GM23248 (cell line): ENCODE measurements around the gene SUSD2. TPM values are rescaled to one million over a fixed set of nuclear protein-coding genes. Genes with fewer than 3 reads are reported as not detected.

Experiments
- DNase-seq: peaks from one replicate; pipeline ENCODE4 v3.0.0-alpha.2; 2015
- H2AFZ ChIP-seq: fragments of 200-600 bp; sonication (generic); 2 replicates; pipeline ENCODE4 v1.6.1; 2016; ENCODE audit warnings: antibody characterized with exemption
- H3F3A ChIP-seq: fragments of 200-600 bp; sonication (generic); 2 replicates; pipeline ENCODE4 v1.6.1; 2016; ENCODE audit warnings: mild to moderate bottlenecking, antibody characterized with exemption, mixed run types; ENCODE audit not compliant: insufficient read depth
- H3K27ac ChIP-seq: fragments of 200-600 bp; sonication (generic); 2 replicates; pipeline ENCODE4 v1.5.1; 2016; ENCODE audit warnings: mild to moderate bottlenecking
- H3K27me3 ChIP-seq: fragments of 200-600 bp; sonication (generic); replicated peaks from 2 replicates; pipeline ENCODE4 v1.6.1; 2016; ENCODE audit warnings: mild to moderate bottlenecking; ENCODE audit not compliant: insufficient read depth
- H3K36me3 ChIP-seq: fragments of 200-600 bp; sonication (generic); 2 replicates; pipeline ENCODE4 v1.6.1; 2016; ENCODE audit warnings: low read depth, mild to moderate bottlenecking
- H3K4me1 ChIP-seq: fragments of 200-600 bp; sonication (generic); 2 replicates; pipeline ENCODE4 v1.6.1; 2016; ENCODE audit warnings: mild to moderate bottlenecking; ENCODE audit not compliant: insufficient read depth
- H3K4me2 ChIP-seq: fragments of 200-600 bp; sonication (generic); one replicate; pipeline ENCODE4 v1.6.1; 2016; ENCODE audit warnings: mild to moderate bottlenecking; ENCODE audit not compliant: unreplicated experiment
- H3K4me3 ChIP-seq: fragments of 200-600 bp; sonication (generic); 2 replicates; pipeline ENCODE4 v1.5.1; 2016; ENCODE audit warnings: mild to moderate bottlenecking
- H3K79me2 ChIP-seq: fragments of 200-600 bp; sonication (generic); 2 replicates; pipeline ENCODE4 v1.6.1; 2016; ENCODE audit warnings: mild to moderate bottlenecking; ENCODE audit not compliant: insufficient read depth
- H3K9ac ChIP-seq: fragments of 200-600 bp; sonication (generic); 2 replicates; pipeline ENCODE4 v1.6.1; 2016; ENCODE audit warnings: mild to moderate bottlenecking
- H3K9me2 ChIP-seq: fragments of 200-600 bp; sonication (generic); 2 replicates; pipeline ENCODE4 v1.6.1; 2016; ENCODE audit warnings: mixed run types, mild to moderate bottlenecking, moderate library complexity; ENCODE audit not compliant: insufficient read depth
- H3K9me3 ChIP-seq: fragments of 200-600 bp; sonication (generic); one replicate; pipeline ENCODE4 v1.6.1; 2017; ENCODE audit warnings: low read depth
- H4K20me1 ChIP-seq: fragments of 200-600 bp; sonication (generic); 2 replicates; pipeline ENCODE4 v1.6.0; 2016; ENCODE audit not compliant: insufficient read depth
- EZH2 ChIP-seq: fragments of 200-600 bp; sonication (generic); IDR thresholded peaks from 2 replicates; pipeline ENCODE4 v1.6.1; 2018; ENCODE audit warnings: antibody characterized with exemption, mild to moderate bottlenecking; ENCODE audit not compliant: insufficient read depth, poor library complexity, severe bottlenecking
- EZH2phosphoT487 ChIP-seq: fragments of 200-600 bp; sonication (generic); IDR thresholded peaks from 2 replicates; pipeline ENCODE4 v1.6.1; 2018; ENCODE audit warnings: antibody characterized with exemption, moderate library complexity, mild to moderate bottlenecking, low read depth; ENCODE audit not compliant: insufficient read depth
- WGBS, 2 experiments: methylation state at CpG; one replicate each; pipeline ENCODE4 v1.1.6; 2015 to 2017; ENCODE audit warnings: low lambda C conversion rate in 2 of 2, low coverage in 1 of 2; ENCODE audit errors: missing lambda C conversion rate in 2 of 2; 5-methylcytosine and 5-hydroxymethylcytosine counted together
- in situ Hi-C: fragments of 300-500 bp; cut with MboI; formaldehyde crosslinking; loops from 2 replicates; pipeline ENCODE4 v1.15.0; 2020
- polyA plus RNA-seq: library from polyadenylated mRNA; unstranded; fragments of >200 nt; fragmentation: Nextera tagmentation; extraction: Ambion mirVana; gene quantifications from 2 replicates; pipeline ENCODE4 v1.2.1, GENCODE V29; 2016
- total RNA-seq: library from RNA; depleted of rRNA; stranded (reverse); fragments of >200 nt; shearing (Covaris generic); gene quantifications from 2 replicates; pipeline ENCODE4 v1.2.3, GENCODE V29; 2014

The SUSD2 gene
- total and polyA plus RNA-seq, 2 experiments from 2014 or later, result 0.24 TPM; not detected in 1

- 84 to 86% methylated on average over 6 of the region's 6 CpGs for WGBS, 2 experiments
- H4K20me1 ChIP-seq, result no peaks in the 10 kb centered on the region
- in situ Hi-C loops, result no loop called here
- DNase-seq, result no peak
- H2AFZ ChIP-seq, result no peak overlapping the region
- H3K27ac ChIP-seq, result no peak overlapping the region
- no peaks in the 10 kb centered on the region for H3K27me3 ChIP-seq
- no peak overlapping the region for H3K4me2 ChIP-seq
- H3K36me3 ChIP-seq, result no peaks in the 10 kb centered on the region
- 0 out of 2 replicates have a peak, but pooled peaks cover 13% of the 10 kb centered on the region for H3K79me2 ChIP-seq
- no peaks in the 10 kb centered on the region for H3K9me2 ChIP-seq
- H3K4me1 ChIP-seq, result peaks cover 11% of the 10 kb centered on the region; the same call in 1 of the 2 replicates
- no peak for TF ChIP-seq EZH2phosphoT487
- TF ChIP-seq EZH2, result no peak
- H3F3A ChIP-seq, result no peaks in the 10 kb centered on the region
- H3K9ac ChIP-seq, result no peak overlapping the region
- no peak overlapping the region for H3K4me3 ChIP-seq
- H3K9me3 ChIP-seq, result no peaks in the 10 kb centered on the region
These were observed 18.9 kb upstream of the SUSD2 start for GRCh38 chr22:24162436-24162835.

- Histone ChIP-seq H3F3A (no peaks in the 10 kb centered on the region), H3K27ac (no peak overlapping the region), H3K79me2 (0 out of 2 replicates have a peak, but pooled peaks cover 9% of the 10 kb centered on the region), H3K9me2 (no peaks in the 10 kb centered on the region), H3K27me3 (no peaks in the 10 kb centered on the region), H4K20me1 (no peaks in the 10 kb centered on the region), H3K9me3 (no peaks in the 10 kb centered on the region), H3K4me1 (0 out of 2 replicates have a peak, but pooled peaks cover 3% of the 10 kb centered on the region), H2AFZ (no peak overlapping the region), H3K4me2 (no peak overlapping the region), H3K4me3 (no peak overlapping the region), H3K36me3 (no peaks in the 10 kb centered on the region), H3K9ac (no peak overlapping the region)
- no peak for DNase-seq
- in situ Hi-C loops, result no loop called here
- 93 to 97% methylated on average over 10 of the region's 10 CpGs for WGBS, 2 experiments
- TF ChIP-seq EZH2phosphoT487 (no peak), EZH2 (no peak)
These were observed 17.0 kb upstream of the SUSD2 start for GRCh38 chr22:24164243-24164642.

GRCh38 chr22:24164940-24165339, 16.3 kb upstream of the SUSD2 start:
- in situ Hi-C loops, result no loop called here
- WGBS, 2 experiments, result 98 to 99% methylated on average over 6 of the region's 6 CpGs
- H3K36me3 ChIP-seq, result no peaks in the 10 kb centered on the region

GRCh38 chr22:24165673-24166072, 15.6 kb upstream of the SUSD2 start:
- WGBS, 2 experiments, result 51 to 64% methylated on average over 5 of the region's 5 CpGs
- Histone ChIP-seq H3K9me3 (no peaks in the 10 kb centered on the region), H3F3A (no peaks in the 10 kb centered on the region), H3K9ac (no peak overlapping the region), H3K4me2 (no peak overlapping the region), H2AFZ (no peak overlapping the region), H4K20me1 (no peaks in the 10 kb centered on the region), H3K9me2 (no peaks in the 10 kb centered on the region), H3K36me3 (no peaks in the 10 kb centered on the region), H3K4me3 (no peak overlapping the region), H3K79me2 (no peaks in the 10 kb centered on the region), H3K27ac (no peak overlapping the region), H3K4me1 (0 out of 2 replicates have a peak, but pooled peaks cover 3% of the 10 kb centered on the region), H3K27me3 (no peaks in the 10 kb centered on the region)
- DNase-seq, result peak; percentile 77
- in situ Hi-C loops, result no loop called here
- TF ChIP-seq EZH2 (no peak), EZH2phosphoT487 (no peak)

More at GRCh38 chr22:24164940-24165339, 16.3 kb upstream of the SUSD2 start:
- Histone ChIP-seq H3K4me1 (0 out of 2 replicates have a peak, but pooled peaks cover 3% of the 10 kb centered on the region), H3K4me2 (no peak overlapping the region), H3K9me3 (no peaks in the 10 kb centered on the region), H2AFZ (no peak overlapping the region), H3K4me3 (no peak overlapping the region), H3F3A (no peaks in the 10 kb centered on the region), H3K9ac (no peak overlapping the region), H3K27me3 (no peaks in the 10 kb centered on the region), H3K9me2 (no peaks in the 10 kb centered on the region), H3K27ac (no peak overlapping the region), H4K20me1 (no peaks in the 10 kb centered on the region), H3K79me2 (0 out of 2 replicates have a peak, but pooled peaks cover 4% of the 10 kb centered on the region)
- TF ChIP-seq EZH2phosphoT487 (no peak), EZH2 (no peak)
- DNase-seq, result no peak
